ENCODE measurements around the gene DYTN.

DNA sequence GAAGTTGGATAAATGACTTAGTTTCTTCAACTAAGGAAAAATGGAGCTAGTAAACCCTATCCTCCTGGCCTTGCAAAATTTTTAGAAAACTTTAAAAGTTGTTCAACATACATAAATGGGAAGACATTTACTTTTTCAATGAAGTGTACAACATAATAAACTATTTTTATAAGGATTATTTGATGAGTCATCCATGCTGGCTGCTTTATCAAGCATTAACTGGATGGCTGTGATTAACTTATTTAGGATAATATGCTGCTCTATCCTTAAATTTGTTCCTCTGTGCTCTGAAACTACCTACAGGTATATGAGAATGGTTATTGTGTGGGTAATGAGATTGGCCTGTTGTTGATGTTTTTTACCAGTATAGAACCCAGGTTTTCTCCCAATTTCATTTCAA, 21.3 kb downstream of the DYTN start:
- TF ChIP-seq SP1 (IDR thresholded peaks at IDR 0.05), result no peak
- TF ChIP-seq, protein P1, sequence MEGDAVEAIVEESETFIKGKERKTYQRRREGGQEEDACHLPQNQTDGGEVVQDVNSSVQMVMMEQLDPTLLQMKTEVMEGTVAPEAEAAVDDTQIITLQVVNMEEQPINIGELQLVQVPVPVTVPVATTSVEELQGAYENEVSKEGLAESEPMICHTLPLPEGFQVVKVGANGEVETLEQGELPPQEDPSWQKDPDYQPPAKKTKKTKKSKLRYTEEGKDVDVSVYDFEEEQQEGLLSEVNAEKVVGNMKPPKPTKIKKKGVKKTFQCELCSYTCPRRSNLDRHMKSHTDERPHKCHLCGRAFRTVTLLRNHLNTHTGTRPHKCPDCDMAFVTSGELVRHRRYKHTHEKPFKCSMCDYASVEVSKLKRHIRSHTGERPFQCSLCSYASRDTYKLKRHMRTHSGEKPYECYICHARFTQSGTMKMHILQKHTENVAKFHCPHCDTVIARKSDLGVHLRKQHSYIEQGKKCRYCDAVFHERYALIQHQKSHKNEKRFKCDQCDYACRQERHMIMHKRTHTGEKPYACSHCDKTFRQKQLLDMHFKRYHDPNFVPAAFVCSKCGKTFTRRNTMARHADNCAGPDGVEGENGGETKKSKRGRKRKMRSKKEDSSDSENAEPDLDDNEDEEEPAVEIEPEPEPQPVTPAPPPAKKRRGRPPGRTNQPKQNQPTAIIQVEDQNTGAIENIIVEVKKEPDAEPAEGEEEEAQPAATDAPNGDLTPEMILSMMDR (IDR thresholded peaks at IDR 0.05; ENCODE audit: low read depth, low read length, missing input control), result no peak

All from liver (tissue), 3 donors.